K562 (cell line): ENCODE results near the gene PI16. TPM values are rescaled to one million over a fixed set of nuclear protein-coding genes. Genes with fewer than 3 reads are reported as not detected.

Experiments
- ATAC-seq: fragments of 200-7000 bp; cut with Tn5 transposase; 3 replicates; pipeline ENCODE4 v1.9.1; 2020; ENCODE audit warnings: moderate library complexity
- BruUV-seq: library from RNA; stranded (reverse); fragments of 400-500 nt; replicated peaks from 2 replicates; lab custom pipeline; 2021; lab: Mats Ljungman, UMichigan
- CTCF ChIA-PET: fragments of 300-600 bp; formaldehyde crosslinking; extraction: SDS; loops from one replicate; lab custom pipeline; 2021; ENCODE audit warnings: low intra/inter-chr PET ratio; lab: Yijun Ruan, JAX
- POLR2A ChIA-PET: fragments of 300-600, 350-650 bp; sonication (Branson Sonifier 250); formaldehyde crosslinking; extraction: SDS; loops from one replicate; lab custom pipeline; 2021; ENCODE audit warnings: antibody characterized with exemption, inconsistent platforms; lab: Yijun Ruan, JAX
- DNase-seq, 4 experiments: peaks; one replicate each; pipeline versions ENCODE4 v3.0.0 to v3.0.0-alpha.2; 2011 to 2018; ENCODE audit warnings: low spot score in 3 of 4, mixed read lengths in 3 of 4; ENCODE audit errors: extremely low read depth in 1 of 4
- FAIRE-seq: peaks from 2 replicates; lab custom pipeline; 2011; peaks lifted over from hg19 to GRCh38; lab: Jason Lieb, UNC
- H2AFZ ChIP-seq: 2 replicates; pipeline ENCODE4 v1.6.0; 2011; ENCODE audit warnings: low read depth, low read length, control low read depth, inconsistent platforms
- H3K27ac ChIP-seq: fragments of 200-600 bp; 3 replicates; pipeline ENCODE4 v1.8.0; 2011; ENCODE audit warnings: low read depth, mild to moderate bottlenecking, control low read depth, inconsistent platforms, low read length, moderate library complexity, mixed read lengths; ENCODE audit errors: extremely low read depth
- H3K27me3 ChIP-seq, 2 experiments: fragments of 300-600 bp in 1 of 2; 2 replicates in 1 of 2; 3 replicates in 1 of 2; pipeline versions ENCODE4 v1.6.0 to v1.8.0; 2011; ENCODE audit warnings: inconsistent platforms in 2 of 2, low read length in 2 of 2, mild to moderate bottlenecking in 1 of 2, mixed read lengths in 1 of 2, moderate library complexity in 1 of 2; ENCODE audit not compliant: control insufficient read depth in 2 of 2, insufficient read depth in 2 of 2
- H3K36me3 ChIP-seq: fragments of 300-600 bp; 3 replicates; pipeline ENCODE4 v1.8.0; 2011; ENCODE audit warnings: mild to moderate bottlenecking, low read length, inconsistent platforms; ENCODE audit not compliant: control insufficient read depth, insufficient read depth
- H3K4me1 ChIP-seq, 2 experiments: fragments of 200-600 bp in 1 of 2; replicated peaks in 1 of 2; 2 replicates in 1 of 2; 3 replicates in 1 of 2; pipeline versions ENCODE4 v1.5.1 to v1.8.0; 2011; ENCODE audit warnings: inconsistent platforms in 2 of 2, low read length in 2 of 2, mild to moderate bottlenecking in 1 of 2, mixed read lengths in 1 of 2, moderate library complexity in 1 of 2; ENCODE audit not compliant: control insufficient read depth in 2 of 2, insufficient read depth in 2 of 2
- H3K4me2 ChIP-seq: 2 replicates; pipeline ENCODE4 v1.6.1; 2011; ENCODE audit warnings: low read length, control low read depth, inconsistent platforms, mixed read lengths; ENCODE audit not compliant: insufficient read depth
- H3K4me3 ChIP-seq: fragments of 200-600 bp; sonication (generic), shearing (Covaris generic); 2 replicates; pipeline ENCODE4 v1.5.1; 2016; ENCODE audit warnings: control low read depth, inconsistent platforms
- H3K79me2 ChIP-seq: fragments of 200-600 bp; 3 replicates; pipeline ENCODE4 v1.8.0; 2011; ENCODE audit warnings: low read length, inconsistent platforms; ENCODE audit not compliant: control insufficient read depth, insufficient read depth
- H3K9ac ChIP-seq, 2 experiments: 2 replicates each; pipeline versions ENCODE4 v1.6.0 to v1.6.1; 2011; ENCODE audit warnings: low read depth in 2 of 2, low read length in 2 of 2, control low read depth in 1 of 2, inconsistent platforms in 1 of 2, mild to moderate bottlenecking in 1 of 2, mixed read lengths in 1 of 2; ENCODE audit not compliant: insufficient read depth in 1 of 2
- H3K9me1 ChIP-seq: one replicate; pipeline ENCODE4 v1.6.0; 2011; ENCODE audit warnings: inconsistent platforms, mild to moderate bottlenecking, low read length, moderate library complexity; ENCODE audit not compliant: control insufficient read depth, insufficient read depth
- H3K9me3 ChIP-seq: replicated peaks from 2 replicates; pipeline ENCODE4 v1.5.1; 2011; ENCODE audit warnings: low read depth, low read length, inconsistent platforms; ENCODE audit not compliant: control insufficient read depth, insufficient read depth
- H4K20me1 ChIP-seq: replicated peaks from 2 replicates; pipeline ENCODE4 v1.6.1; 2011; ENCODE audit warnings: low read length, inconsistent platforms, mixed read lengths; ENCODE audit not compliant: control insufficient read depth, insufficient read depth
- BACH1 ChIP-seq: fragments of 200-800 bp; sonication (Bioruptor generic); IDR thresholded peaks from 2 replicates; pipeline ENCODE4 v1.6.1; 2016; ENCODE audit warnings: missing genetic modification characterization, missing compliant biosample characterization
- HES1 ChIP-seq: fragments of 450-650 bp; IDR thresholded peaks from 2 replicates; pipeline ENCODE4 v1.6.1; 2016; ENCODE audit warnings: low read depth, mild to moderate bottlenecking, moderate library complexity
- MAFK ChIP-seq: IDR thresholded peaks from 2 replicates; pipeline ENCODE4 v1.6.1; 2011; ENCODE audit warnings: low read length, improper control_type of control experiment
- POLR3A ChIP-seq: IDR thresholded peaks from 2 replicates; pipeline ENCODE4 v1.6.1; 2011; ENCODE audit warnings: borderline replicate concordance, mild to moderate bottlenecking, moderate library complexity; ENCODE audit not compliant: insufficient read length, insufficient read depth; ENCODE audit errors: extremely low read depth
- SMARCE1 ChIP-seq: fragments of 450-650 bp; IDR thresholded peaks from 2 replicates; pipeline ENCODE4 v1.7.1; 2016; ENCODE audit warnings: mild to moderate bottlenecking
- SPI1 ChIP-seq: IDR thresholded peaks from 2 replicates; pipeline ENCODE4 v1.6.1; 2011; ENCODE audit warnings: low read depth, low read length, control low read depth, borderline replicate concordance
- TCF3 ChIP-seq: sonication (generic); formaldehyde crosslinking; IDR thresholded peaks from 2 replicates; pipeline ENCODE4 v1.4.0; 2020; ENCODE audit warnings: mild to moderate bottlenecking, missing genetic modification reagents
- ZFP1 ChIP-seq: fragments of 450-650 bp; formaldehyde crosslinking; IDR thresholded peaks from 2 replicates; pipeline ENCODE4 v1.4.0; 2020; ENCODE audit warnings: mild to moderate bottlenecking, mixed read lengths
- WGBS: fragments of 100-300 bp; shearing (Covaris generic); methylation state at CpG from one replicate; pipeline ENCODE4 v1.1.6; 2016; ENCODE audit warnings: low coverage, mixed read lengths; ENCODE audit not compliant: insufficient coverage; ENCODE audit errors: missing lambda C conversion rate; 5-methylcytosine and 5-hydroxymethylcytosine counted together
- in situ Hi-C: fragments of 300-500 bp; cut with MboI; formaldehyde crosslinking; loops from 4 replicates; pipeline ENCODE4 v1.15.0; 2018; ENCODE audit warnings: inconsistent platforms, mixed read lengths
- intact Hi-C: fragments of 100-400 bp; cut with micrococcal nuclease; formaldehyde crosslinking; loops from 2 replicates; pipeline ENCODE4 v1.14.2; 2022
- polyA plus RNA-seq, 8 experiments: library from polyadenylated mRNA; depleted of rRNA in 4 of 8; stranded (reverse) in 5 of 8; unstranded in 3 of 8; fragments of >200 nt; fragmentation: Nextera tagmentation in 2 of 8; fragmentation: Illumina TruSeq in 1 of 8; extraction: Ambion mirVana in 2 of 8; extraction: Trizol in 1 of 8; gene quantifications; 2 replicates each; pipeline versions ENCODE4 v1.2.1 to v1.2.3, GENCODE V29; 2011 to 2014; ENCODE audit warnings: inconsistent platforms in 1 of 8, missing spikeins in 1 of 8
- total RNA-seq, 7 experiments: library from RNA; depleted of rRNA in 6 of 7; stranded (reverse); fragments of >200 nt in 6 of 7; fragmentation: Illumina TruSeq in 2 of 7; extraction: Trizol in 2 of 7; gene quantifications; 2 replicates each; pipeline versions ENCODE4 v1.2.1 to v1.2.3, GENCODE V29; 2011 to 2021; ENCODE audit warnings: low replicate concordance in 1 of 7

Gene PI16
- total and polyA plus RNA-seq, 9 of the 15 experiments (the other 6 are each of a cell fraction or from before 2014, with no cell fraction given): 0.06 to 0.18 TPM; not detected in 7

DNA sequence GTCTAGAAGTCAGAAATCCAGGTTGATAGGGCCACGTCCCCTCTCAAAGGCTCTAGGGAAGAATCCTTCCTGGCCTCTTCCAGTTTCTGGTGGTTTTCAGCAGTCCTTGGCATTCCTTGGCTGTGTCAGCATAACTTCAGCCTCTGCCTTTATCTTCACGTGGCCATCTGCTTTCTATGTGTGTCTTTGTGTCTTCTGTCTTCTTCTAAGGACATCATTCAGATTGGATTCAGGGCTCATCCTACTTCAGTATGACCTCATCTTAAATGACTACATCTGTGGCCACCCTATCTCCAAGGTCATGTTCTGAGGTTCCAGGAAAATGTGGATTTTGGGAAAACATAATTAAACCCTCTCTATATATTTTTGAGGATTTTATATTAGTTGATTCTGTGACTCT, 45.8 kb upstream of the PI16 start (continued):
- TF ChIP-seq POLR3A: no peak
- TF ChIP-seq BACH1 (tag): 0 out of 2 replicates have a peak, but pooled peaks have one; percentile 27
- no peak for TF ChIP-seq ZFP1 (CRISPR knock-in tag)
- TF ChIP-seq TCF3 (CRISPR knock-in tag): peak; percentile 73
- TF ChIP-seq MAFK: peak; percentile 77
- TF ChIP-seq SMARCE1: peak; percentile 51; the same call in 1 of the 2 replicates
- TF ChIP-seq, all 486 proteins: peak for 43

DNA sequence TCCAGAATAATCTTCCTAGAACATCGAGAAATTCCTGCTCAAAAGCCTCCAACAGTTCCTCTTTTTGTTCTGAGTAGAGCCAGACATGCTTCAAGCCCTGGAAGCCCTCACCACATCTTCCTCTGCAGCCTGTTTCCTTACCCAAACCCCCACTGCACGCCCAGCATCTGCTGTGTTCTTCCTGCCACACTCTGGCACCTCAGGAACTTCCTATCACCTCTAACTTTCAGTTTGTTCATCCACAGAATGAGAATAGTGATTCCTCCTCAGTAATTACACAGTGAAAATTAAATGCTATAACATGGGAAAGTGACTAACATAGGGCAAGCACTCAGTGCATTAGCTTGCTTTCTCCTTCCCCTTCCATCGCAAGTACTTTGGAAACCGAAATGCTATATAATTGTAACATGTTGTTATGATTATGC, 42.5 kb upstream of the PI16 start:
- Histone ChIP-seq H3K4me2 (no peak overlapping the region), H3K79me2 (no peaks in the 10 kb centered on the region), H2AFZ (no peak overlapping the region), H3K4me3 (no peak overlapping the region), H3K9ac (no peak overlapping the region; a peak in 1 of 4 replicates), H3K27ac (no peak overlapping the region), H3K4me1 (peaks cover 0 to 10% of the 10 kb centered on the region in 2 experiments; a peak in 3 of 5 replicates), H3K36me3 (peaks cover 92% of the 10 kb centered on the region), H3K9me3 (no peaks in the 10 kb centered on the region)
- intact Hi-C loops: loop anchor here (10.0 kb wide), 1 partner anchor 103 kb away; no protein-coding TSS in a partner anchor
- no TSS peak for BruUV-seq
- no peak for ATAC-seq
- no peak for DNase-seq
- 72% methylated on average over 4 of the region's 4 CpGs for WGBS
- CTCF ChIA-PET: no interaction called here
- TF ChIP-seq HES1 (no peak), SPI1 (peak; percentile 89)
- TF ChIP-seq, all 486 proteins: peak for 1
- in situ Hi-C loops: no loop called here
- no peak for FAIRE-seq
- Histone ChIP-seq H3K9me1 (no peaks in the 10 kb centered on the region), H4K20me1 (0 out of 2 replicates have a peak, but pooled peaks cover 3% of the 10 kb centered on the region), H3K27me3 (no peaks in the 10 kb centered on the region)
- POLR2A ChIA-PET: interaction anchor here (1.4 kb wide), 1 partner anchor 15 kb away, joined by 5 read pairs; no protein-coding TSS in a partner anchor
